Amniotic epithelial cell (primary cell): Measurements from ENCODE around the gene CAV1.

Experiments
- DNase-seq: peaks from one replicate; pipeline ENCODE4 v3.0.0-alpha.2; 2010; ENCODE audit warnings: low read depth

CAV1 gene

GRCh38 chr7:116530107-116530820 lies 5.4 kb downstream of the CAV1 start:
- no peak for DNase-seq

- no peak for DNase-seq
These were observed 7.4 kb downstream of the CAV1 start for GRCh38 chr7:116532102-116532688.

- DNase-seq: no peak
These were observed 10.0 kb downstream of the CAV1 start for GRCh38 chr7:116534790-116535189.

GRCh38 chr7:116535416-116535815 lies 10.6 kb downstream of the CAV1 start:
- DNase-seq: no peak

GRCh38 chr7:116538138-116538537 lies 13.3 kb downstream of the CAV1 start:
- DNase-seq: no peak

- DNase-seq: no peak
These were observed 15.0 kb downstream of the CAV1 start for GRCh38 chr7:116539879-116540278.

GRCh38 chr7:116540743-116541142 lies 15.9 kb downstream of the CAV1 start:
- no peak for DNase-seq

- DNase-seq: no peak
These were observed 17.1 kb downstream of the CAV1 start for GRCh38 chr7:116541951-116542350.

GRCh38 chr7:116542618-116543017 lies 17.8 kb downstream of the CAV1 start:
- peak; percentile 66 for DNase-seq

GRCh38 chr7:116543664-116544063 lies 18.8 kb downstream of the CAV1 start:
- peak; percentile 67 for DNase-seq

GRCh38 chr7:116544487-116544886 lies 19.7 kb downstream of the CAV1 start:
- DNase-seq: no peak

GRCh38 chr7:116545411-116545993 lies 20.7 kb downstream of the CAV1 start:
- DNase-seq: no peak

- no peak for DNase-seq
These were observed 21.2 kb downstream of the CAV1 start for GRCh38 chr7:116546054-116546453.

- no peak for DNase-seq
These were observed 22.1 kb downstream of the CAV1 start for GRCh38 chr7:116546916-116547315.

GRCh38 chr7:116547347-116547746 lies 22.5 kb downstream of the CAV1 start:
- no peak for DNase-seq

GRCh38 chr7:116548506-116548905 lies 23.7 kb downstream of the CAV1 start:
- DNase-seq: no peak

GRCh38 chr7:116549370-116549769 lies 24.5 kb downstream of the CAV1 start:
- no peak for DNase-seq

- DNase-seq: no peak
These were observed 26.9 kb downstream of the CAV1 start for GRCh38 chr7:116551692-116552091.

GRCh38 chr7:116552602-116553001 lies 27.8 kb downstream of the CAV1 start:
- no peak for DNase-seq

- no peak for DNase-seq
These were observed 28.5 kb downstream of the CAV1 start for GRCh38 chr7:116553168-116553964.

- no peak for DNase-seq
These were observed 29.6 kb downstream of the CAV1 start for GRCh38 chr7:116554436-116554835.

- DNase-seq: no peak
These were observed 30.1 kb downstream of the CAV1 start for GRCh38 chr7:116554911-116555310.

GRCh38 chr7:116557066-116557585 lies 32.3 kb downstream of the CAV1 start:
- no peak for DNase-seq
